Skeletal muscle tissue (tissue), 4 donors: ENCODE results near the gene ERG. TPM values are rescaled to one million over a fixed set of nuclear protein-coding genes. Genes with fewer than 3 reads are reported as not detected.

Experiments
- H3K27ac ChIP-seq: one replicate; pipeline ENCODE4 v1.7.0; 2013; ENCODE audit warnings: mild to moderate bottlenecking, low read depth, low read length, inconsistent platforms
- H3K27me3 ChIP-seq, 3 donors: one replicate each; pipeline ENCODE4 v1.7.0; 2013; ENCODE audit warnings: low read length in 3 of 3; ENCODE audit not compliant: control insufficient read depth in 3 of 3, insufficient read depth in 3 of 3
- H3K36me3 ChIP-seq, 3 donors: one replicate each; pipeline ENCODE4 v1.7.0; 2013; ENCODE audit warnings: low read length in 3 of 3; ENCODE audit not compliant: control insufficient read depth in 3 of 3, insufficient read depth in 3 of 3
- H3K4me1 ChIP-seq, 3 donors: one replicate each; pipeline ENCODE4 v1.7.0; 2013; ENCODE audit warnings: low read length in 3 of 3, mild to moderate bottlenecking in 3 of 3; ENCODE audit not compliant: control insufficient read depth in 3 of 3, insufficient read depth in 3 of 3
- H3K4me3 ChIP-seq, 3 donors: one replicate each; pipeline ENCODE4 v1.7.0; 2013; ENCODE audit warnings: low read length in 3 of 3
- H3K9ac ChIP-seq, 3 donors: one replicate each; pipeline ENCODE4 v1.7.0; 2013; ENCODE audit warnings: low read length in 3 of 3, mild to moderate bottlenecking in 3 of 3, moderate library complexity in 2 of 3, low read depth in 1 of 3
- H3K9me3 ChIP-seq, 3 donors: one replicate each; pipeline ENCODE4 v1.7.0; 2013; ENCODE audit warnings: low read length in 3 of 3; ENCODE audit not compliant: control insufficient read depth in 3 of 3
- total RNA-seq: library from RNA; depleted of rRNA; stranded (reverse); fragments of >200 nt; gene quantifications from one replicate; pipeline ENCODE4 v1.2.3, GENCODE V29; 2014
- donor health status: Osteomylitis.

ERG gene
- total RNA-seq, 1 donor from 2014 or later = 4.7 TPM

DNA sequence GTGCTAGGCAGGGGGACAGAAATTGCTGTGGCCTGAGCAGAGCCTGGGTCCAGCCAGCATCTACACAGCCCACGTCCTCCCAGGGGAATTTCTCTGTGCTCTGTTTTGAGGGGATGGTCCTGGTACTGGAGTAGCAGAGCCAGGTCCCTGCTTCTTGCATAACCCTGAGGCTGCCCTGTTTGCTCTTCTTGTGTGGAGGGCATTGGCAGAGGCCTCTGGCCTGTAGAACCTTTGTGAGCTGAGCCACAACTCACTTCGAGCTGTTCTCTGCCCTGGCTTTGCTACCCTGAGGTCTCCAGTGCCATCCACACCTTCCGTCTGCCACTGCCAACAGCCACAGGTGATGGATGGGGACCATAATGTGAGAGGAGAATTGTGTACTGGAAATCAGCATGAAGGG, 139.6 kb downstream of the ERG start:
- Histone ChIP-seq H3K4me3 (no peak overlapping the region), H3K9ac (no peak overlapping the region), H3K36me3 (no peaks in the 10 kb centered on the region), H3K4me1 (peaks cover 0 to 2% (median 0%) of the 10 kb centered on the region in 3 donors), H3K9me3 (no peaks in the 10 kb centered on the region), H3K27ac (no peak overlapping the region), H3K27me3 (peaks cover 0 to 18% (median 10%) of the 10 kb centered on the region in 3 donors)

DNA sequence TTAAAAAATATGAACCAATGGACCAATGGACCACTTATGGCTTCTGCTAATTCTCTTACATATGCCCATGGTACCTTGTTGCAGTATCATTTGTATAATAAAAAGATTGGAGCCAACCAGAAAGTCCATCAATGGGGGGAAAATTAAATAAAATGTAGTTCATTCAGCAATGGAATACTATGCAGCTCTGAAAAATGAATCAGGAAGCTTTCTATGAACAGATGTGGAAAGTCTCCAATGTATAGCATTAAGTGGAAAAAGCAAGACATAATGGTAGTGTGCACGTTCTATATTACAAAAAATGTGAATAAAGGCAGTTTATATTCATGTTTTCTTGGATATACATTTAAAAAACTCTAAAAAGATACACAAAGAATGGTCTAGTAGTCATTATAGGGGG, 140.2 kb downstream of the ERG start:
- peaks cover 0 to 2% (median 0%) of the 10 kb centered on the region in 3 donors for H3K4me1 ChIP-seq
- no peaks in the 10 kb centered on the region for H3K36me3 ChIP-seq
- no peaks in the 10 kb centered on the region for H3K9me3 ChIP-seq
- no peak overlapping the region for H3K27ac ChIP-seq
- H3K4me3 ChIP-seq = no peak overlapping the region
- H3K27me3 ChIP-seq = peaks cover 0 to 18% (median 15%) of the 10 kb centered on the region in 3 donors
- no peak overlapping the region for H3K9ac ChIP-seq

DNA sequence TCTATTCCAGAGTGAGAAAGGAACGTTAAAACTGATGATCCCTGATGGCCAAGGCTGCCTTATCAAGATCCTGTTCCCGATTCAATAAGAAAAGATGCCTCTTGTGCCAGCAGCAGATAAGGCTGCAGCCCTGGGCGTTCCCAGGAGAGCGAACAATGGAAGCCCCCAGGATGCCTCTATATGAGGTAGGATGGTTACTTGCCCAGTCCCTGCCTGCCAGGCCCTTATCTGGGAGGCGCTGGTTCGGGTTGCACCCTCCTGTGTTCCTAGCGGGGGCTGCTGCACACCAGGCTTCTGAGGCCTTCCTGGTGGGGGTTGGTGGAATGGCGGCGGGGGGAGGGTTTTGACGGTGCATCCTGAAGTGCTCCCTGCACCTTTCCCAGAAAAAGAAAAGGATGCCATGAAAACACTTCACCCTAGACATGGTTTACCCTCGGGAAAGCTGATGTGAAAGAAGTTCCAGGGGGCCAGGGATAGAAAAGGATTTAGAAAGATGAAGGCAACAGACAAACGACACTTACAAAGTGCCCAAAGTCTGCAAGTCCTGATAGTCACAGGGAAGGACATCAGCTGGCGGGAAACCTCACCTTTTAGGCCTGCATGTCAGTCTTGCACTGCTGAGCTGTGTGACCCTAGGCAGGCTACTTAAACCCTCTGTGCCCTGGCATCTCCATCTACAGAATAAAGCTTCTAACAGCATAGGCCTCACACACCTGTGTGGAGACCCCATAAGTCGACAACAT, 141.2 kb downstream of the ERG start:
- no peak overlapping the region for H3K9ac ChIP-seq

DNA sequence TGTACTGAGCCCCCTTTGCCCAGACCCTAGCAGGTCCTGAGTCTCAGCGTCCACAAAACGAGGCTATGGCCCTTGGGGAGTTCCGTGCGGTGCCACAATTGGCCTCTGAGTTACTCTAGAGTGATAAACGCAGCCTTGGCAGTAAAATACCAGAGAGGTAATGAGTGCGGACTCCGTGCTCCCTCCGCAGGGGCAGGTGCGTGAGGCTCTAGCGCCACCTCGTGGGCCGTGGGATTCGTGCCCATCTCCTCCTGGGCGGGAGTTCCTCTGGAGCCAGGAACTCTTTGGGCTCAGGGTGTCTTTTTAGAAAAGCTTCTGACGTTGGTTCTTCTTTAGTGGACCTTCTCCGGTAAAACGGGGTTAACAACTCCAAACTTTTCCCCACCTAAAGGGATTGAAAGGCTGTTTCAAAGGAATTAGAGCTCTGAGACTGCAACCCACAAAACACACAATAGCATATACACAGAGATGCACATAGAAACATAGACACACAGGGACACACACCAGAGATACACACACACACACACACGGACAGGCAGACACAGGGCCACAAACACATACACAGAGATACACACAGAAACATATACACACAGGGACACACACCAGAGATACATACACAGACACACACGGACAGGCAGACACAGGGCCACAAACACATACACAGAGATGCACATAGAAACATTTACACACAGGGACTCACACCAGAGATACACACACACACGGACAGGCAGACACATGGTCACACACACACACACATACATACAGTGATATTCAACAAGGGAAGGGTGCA, 142.1 kb downstream of the ERG start:
- Histone ChIP-seq H3K9me3 (no peaks in the 10 kb centered on the region), H3K9ac (no peak overlapping the region), H3K4me3 (no peak overlapping the region), H3K27me3 (peaks cover 0 to 30% (median 25%) of the 10 kb centered on the region in 3 donors), H3K36me3 (no peaks in the 10 kb centered on the region), H3K27ac (no peak overlapping the region), H3K4me1 (peaks cover 2 to 5% (median 5%) of the 10 kb centered on the region in 3 donors)

More for the DNA sequence above, 141.2 kb downstream of the ERG start:
- Histone ChIP-seq H3K9me3 (no peaks in the 10 kb centered on the region), H3K27ac (no peak overlapping the region), H3K36me3 (no peaks in the 10 kb centered on the region), H3K4me3 (no peak overlapping the region), H3K4me1 (peaks cover 0 to 4% (median 0%) of the 10 kb centered on the region in 3 donors), H3K27me3 (peaks cover 0 to 24% (median 21%) of the 10 kb centered on the region in 3 donors)

DNA sequence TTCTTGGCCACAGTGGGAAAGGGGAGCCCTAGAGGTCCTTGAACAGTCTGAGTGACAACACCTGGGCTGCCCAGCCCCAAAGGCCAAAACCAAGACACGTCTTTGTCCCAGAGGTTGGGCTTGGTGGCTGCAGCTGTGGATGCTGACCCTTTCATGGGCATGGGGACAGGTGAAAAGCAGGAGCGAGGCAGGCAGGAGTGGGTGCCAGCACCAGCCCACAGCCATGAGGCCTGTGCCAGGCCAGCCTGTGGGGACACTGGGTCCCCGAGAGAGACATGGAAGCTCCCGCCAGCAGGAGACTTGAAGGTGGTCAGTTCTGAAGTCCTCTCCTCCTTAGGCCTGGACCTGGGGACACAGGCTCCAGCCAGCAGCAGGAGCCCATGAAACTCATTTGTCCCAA, 142.9 kb downstream of the ERG start:
- H3K27me3 ChIP-seq = peaks cover 0 to 36% (median 30%) of the 10 kb centered on the region in 3 donors
- H3K9ac ChIP-seq = no peak overlapping the region
- no peak overlapping the region for H3K27ac ChIP-seq
- H3K36me3 ChIP-seq = no peaks in the 10 kb centered on the region
- no peak overlapping the region for H3K4me3 ChIP-seq
- no peaks in the 10 kb centered on the region for H3K9me3 ChIP-seq
- peaks cover 3 to 7% (median 5%) of the 10 kb centered on the region in 3 donors for H3K4me1 ChIP-seq

DNA sequence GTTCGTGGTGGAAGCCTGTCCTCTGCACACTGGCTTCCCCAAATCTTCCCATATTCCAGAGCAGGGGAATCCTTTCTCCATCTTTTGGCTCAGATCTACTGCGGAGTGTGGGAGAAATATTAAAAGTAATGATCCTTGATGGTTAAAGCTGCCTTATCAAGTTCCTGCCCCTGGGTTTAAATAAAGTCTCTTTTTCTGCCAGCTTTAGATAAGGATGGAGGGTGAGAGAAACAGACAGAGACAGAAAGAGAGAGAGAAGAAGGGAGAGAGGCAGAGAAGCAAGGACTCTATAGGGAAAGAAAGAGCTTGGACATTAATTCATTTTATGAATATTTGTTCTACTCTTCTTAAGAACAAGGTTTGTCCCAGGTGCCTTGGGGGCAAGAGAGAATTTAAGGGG, 143.5 kb downstream of the ERG start:
- Histone ChIP-seq H3K9me3 (no peaks in the 10 kb centered on the region), H3K27me3 (peaks cover 0 to 32% (median 28%) of the 10 kb centered on the region in 3 donors), H3K9ac (no peak overlapping the region), H3K4me3 (no peak overlapping the region), H3K36me3 (no peaks in the 10 kb centered on the region), H3K4me1 (peaks cover 3 to 7% (median 5%) of the 10 kb centered on the region in 3 donors), H3K27ac (no peak overlapping the region)

DNA sequence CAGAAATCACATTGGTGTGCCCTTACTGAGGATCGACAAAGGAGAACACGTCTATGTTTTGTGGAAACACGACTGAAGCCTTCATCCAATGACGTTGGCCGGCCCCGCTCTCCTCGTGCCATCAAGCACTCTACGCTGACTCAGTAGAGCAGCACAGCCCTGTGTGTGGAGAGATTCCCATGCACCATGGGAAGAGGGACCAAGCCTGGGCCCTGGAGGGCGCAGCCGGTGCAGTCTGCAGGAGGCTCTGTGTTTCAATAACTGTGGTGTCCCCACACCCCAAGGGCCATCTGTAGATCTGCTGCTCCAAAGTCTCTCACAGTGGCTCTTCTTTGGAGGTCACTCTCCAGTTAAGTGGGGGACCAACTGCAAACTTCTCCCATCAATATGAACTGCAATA, 144.0 kb downstream of the ERG start:
- H3K4me1 ChIP-seq = peaks cover 3 to 7% (median 5%) of the 10 kb centered on the region in 3 donors
- no peak overlapping the region for H3K9ac ChIP-seq
- no peak overlapping the region for H3K27ac ChIP-seq
- no peaks in the 10 kb centered on the region for H3K9me3 ChIP-seq
- no peaks in the 10 kb centered on the region for H3K36me3 ChIP-seq
- H3K4me3 ChIP-seq = no peak overlapping the region
- peaks cover 0 to 32% (median 26%) of the 10 kb centered on the region in 3 donors for H3K27me3 ChIP-seq

DNA sequence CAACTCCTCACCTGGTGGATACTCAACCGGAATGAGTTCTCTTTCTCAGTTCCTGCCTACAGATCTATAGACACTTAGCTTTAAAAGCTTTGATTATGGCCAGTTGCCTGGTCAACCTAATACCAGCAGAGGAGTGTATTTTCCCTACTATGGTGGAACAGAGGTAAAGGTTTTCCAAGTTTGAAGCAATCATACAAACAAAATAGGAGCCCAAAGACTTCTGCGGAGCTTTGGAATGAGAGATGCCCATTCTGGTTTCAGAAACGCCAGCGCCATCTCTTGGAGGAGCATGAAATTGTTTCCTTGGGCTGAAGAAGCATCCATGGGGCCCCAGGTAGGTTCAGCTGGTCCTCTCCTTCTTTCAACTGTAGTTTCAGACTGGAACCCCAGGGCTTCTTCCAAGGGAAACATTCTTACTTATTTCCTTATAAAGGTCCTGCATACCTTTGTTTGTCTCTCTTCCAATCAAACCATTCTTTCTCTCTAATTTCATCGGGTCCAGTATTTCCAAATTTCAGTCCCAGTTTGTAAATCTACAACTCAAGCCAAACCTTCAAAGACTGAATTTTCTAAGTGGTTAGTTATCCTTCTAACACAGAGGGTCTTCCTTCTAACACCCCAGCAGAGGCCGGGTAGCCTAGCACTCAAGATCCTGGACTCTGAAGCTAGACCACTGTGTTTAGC, 145.6 kb downstream of the ERG start:
- H3K36me3 ChIP-seq = no peaks in the 10 kb centered on the region
- H3K27ac ChIP-seq = no peak overlapping the region
- no peaks in the 10 kb centered on the region for H3K9me3 ChIP-seq
- H3K9ac ChIP-seq = no peak overlapping the region
- H3K4me1 ChIP-seq = peaks cover 3 to 7% (median 7%) of the 10 kb centered on the region in 3 donors
- H3K27me3 ChIP-seq = peaks cover 0 to 32% (median 26%) of the 10 kb centered on the region in 3 donors
- no peak overlapping the region for H3K4me3 ChIP-seq

DNA sequence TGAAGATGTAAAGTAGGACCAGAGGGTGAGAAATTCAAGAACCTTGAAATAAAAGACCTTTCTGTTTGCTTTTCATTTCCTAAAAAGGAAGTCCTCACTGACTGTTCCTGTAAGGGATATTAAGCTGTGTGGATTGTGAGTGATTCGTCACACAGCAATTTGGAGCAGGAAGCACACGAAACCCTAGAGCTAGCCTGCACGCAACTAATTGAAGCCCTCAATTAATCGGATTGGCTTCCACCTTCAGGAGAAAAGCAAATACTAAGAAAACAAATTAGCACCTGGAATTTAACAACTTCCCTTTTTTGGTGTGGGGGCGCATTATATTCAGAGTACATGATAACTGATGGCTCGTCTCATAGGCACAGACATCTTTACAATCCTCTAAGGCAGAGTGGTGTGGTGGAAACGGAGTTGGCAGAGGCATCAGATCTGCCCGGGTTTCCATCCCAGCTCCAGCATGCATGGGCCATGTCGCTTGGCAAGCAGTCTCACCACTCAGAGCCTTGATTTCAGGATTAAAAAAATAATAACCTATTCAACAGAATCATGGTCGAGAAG, 146.2 kb downstream of the ERG start:
- Histone ChIP-seq H3K9ac (no peak overlapping the region), H3K27ac (peak overlapping the region; percentile 59), H3K27me3 (peaks cover 5 to 32% (median 29%) of the 10 kb centered on the region in 3 donors), H3K4me1 (peaks cover 3 to 7% (median 7%) of the 10 kb centered on the region in 3 donors), H3K36me3 (no peaks in the 10 kb centered on the region), H3K4me3 (no peak overlapping the region), H3K9me3 (no peaks in the 10 kb centered on the region)
